Liver (tissue), 3 donors: Measurements from ENCODE around the gene GTF2F2.

Experiments used
- EGR1 ChIP-seq, 2 donors: IDR thresholded peaks; 2 replicates each; pipeline ENCODE4 v1.6.1; 2016 to 2018; ENCODE audit warnings: antibody characterized with exemption in 2 of 2, low read depth in 2 of 2
- FOXA2 ChIP-seq: IDR thresholded peaks from 2 replicates; pipeline ENCODE4 v1.6.1; 2016; ENCODE audit warnings: antibody characterized with exemption
- GABPA ChIP-seq, 2 donors: IDR thresholded peaks in 1 of 2; conservative IDR thresholded peaks in 1 of 2; 2 replicates each; pipeline ENCODE4 v1.6.1; 2016; ENCODE audit warnings: antibody characterized with exemption in 2 of 2, mild to moderate bottlenecking in 1 of 2, moderate library complexity in 1 of 2
- JUND ChIP-seq, 2 donors: IDR thresholded peaks; 2 replicates each; pipeline ENCODE4 v1.6.1; 2016; ENCODE audit warnings: antibody characterized with exemption in 2 of 2
- NR2F2 ChIP-seq: IDR thresholded peaks from 2 replicates; pipeline ENCODE4 v1.6.1; 2016; ENCODE audit warnings: antibody characterized with exemption
- RAD21 ChIP-seq, 2 donors: IDR thresholded peaks; 2 replicates each; pipeline ENCODE4 v1.6.1; 2016; ENCODE audit warnings: antibody characterized with exemption in 2 of 2, mild to moderate bottlenecking in 2 of 2
- SP1 ChIP-seq: IDR thresholded peaks from 2 replicates; pipeline ENCODE4 v1.6.1; 2018; ENCODE audit warnings: antibody characterized with exemption, mild to moderate bottlenecking
- TAF1 ChIP-seq: conservative IDR thresholded peaks from 2 replicates; pipeline ENCODE4 v1.6.1; 2016; ENCODE audit warnings: antibody characterized with exemption, mild to moderate bottlenecking
- YY1 ChIP-seq: IDR thresholded peaks from 2 replicates; pipeline ENCODE4 v1.6.1; 2016; ENCODE audit warnings: antibody characterized with exemption, mild to moderate bottlenecking
- TF ChIP-seq, protein P1 (sequence below): fragments of 150-350 bp; IDR thresholded peaks from 2 replicates; pipeline ENCODE4 v1.5.1; 2017; ENCODE audit warnings: improper control_type of control experiment, low read depth, low read length; ENCODE audit not compliant: missing input control
- TF ChIP-seq, protein P2 (sequence below): IDR thresholded peaks from 2 replicates; pipeline ENCODE4 v1.6.1; 2016; ENCODE audit warnings: antibody characterized with exemption, mild to moderate bottlenecking
- TF ChIP-seq, protein P3 (sequence below): IDR thresholded peaks from 2 replicates; pipeline ENCODE4 v1.6.1; 2016; ENCODE audit warnings: antibody characterized with exemption
- TF ChIP-seq, protein P4 (sequence below): IDR thresholded peaks from 2 replicates; pipeline ENCODE4 v1.6.1; 2016; ENCODE audit warnings: antibody characterized with exemption
- TF ChIP-seq, protein P5 (sequence below): IDR thresholded peaks from 2 replicates; pipeline ENCODE4 v1.6.1; 2016; ENCODE audit warnings: antibody characterized with exemption
- donor health status: healthy.
- donor health status: healthy.

DNA sequence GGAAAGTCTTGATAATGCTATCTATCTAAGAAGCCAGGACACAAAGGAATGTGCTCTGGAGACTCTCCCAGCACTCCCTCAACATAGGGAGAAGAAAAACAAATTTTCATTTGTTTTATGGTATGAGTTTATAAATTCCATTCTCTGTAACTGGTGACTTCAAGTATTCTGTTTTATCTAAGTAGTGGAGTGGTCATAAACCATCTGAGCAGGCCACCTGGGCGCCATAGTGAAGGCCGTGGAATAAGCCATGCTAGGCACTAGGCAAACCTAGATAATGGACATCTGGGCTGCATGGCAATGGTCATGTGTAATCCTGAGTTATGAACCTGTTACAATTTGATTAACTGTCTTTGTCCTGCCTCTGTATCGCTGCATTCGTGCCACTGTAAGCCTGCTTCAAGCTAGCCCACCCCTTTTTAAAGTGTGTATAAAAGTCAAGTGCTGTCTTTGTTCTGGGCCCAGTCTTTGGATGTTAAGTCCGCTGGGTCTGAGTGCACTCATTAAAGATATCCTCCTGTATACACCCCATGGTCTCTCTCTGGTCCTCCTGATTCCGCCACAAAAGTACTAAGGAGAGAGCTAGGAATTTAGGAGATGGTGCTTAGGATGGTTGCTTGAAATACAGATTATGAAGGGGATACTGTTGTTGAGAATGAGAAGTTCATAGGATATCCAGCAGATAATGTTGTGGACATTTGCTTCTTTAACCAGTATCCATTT, 13.2 kb downstream of the GTF2F2 start:
- TF ChIP-seq, protein P1, sequence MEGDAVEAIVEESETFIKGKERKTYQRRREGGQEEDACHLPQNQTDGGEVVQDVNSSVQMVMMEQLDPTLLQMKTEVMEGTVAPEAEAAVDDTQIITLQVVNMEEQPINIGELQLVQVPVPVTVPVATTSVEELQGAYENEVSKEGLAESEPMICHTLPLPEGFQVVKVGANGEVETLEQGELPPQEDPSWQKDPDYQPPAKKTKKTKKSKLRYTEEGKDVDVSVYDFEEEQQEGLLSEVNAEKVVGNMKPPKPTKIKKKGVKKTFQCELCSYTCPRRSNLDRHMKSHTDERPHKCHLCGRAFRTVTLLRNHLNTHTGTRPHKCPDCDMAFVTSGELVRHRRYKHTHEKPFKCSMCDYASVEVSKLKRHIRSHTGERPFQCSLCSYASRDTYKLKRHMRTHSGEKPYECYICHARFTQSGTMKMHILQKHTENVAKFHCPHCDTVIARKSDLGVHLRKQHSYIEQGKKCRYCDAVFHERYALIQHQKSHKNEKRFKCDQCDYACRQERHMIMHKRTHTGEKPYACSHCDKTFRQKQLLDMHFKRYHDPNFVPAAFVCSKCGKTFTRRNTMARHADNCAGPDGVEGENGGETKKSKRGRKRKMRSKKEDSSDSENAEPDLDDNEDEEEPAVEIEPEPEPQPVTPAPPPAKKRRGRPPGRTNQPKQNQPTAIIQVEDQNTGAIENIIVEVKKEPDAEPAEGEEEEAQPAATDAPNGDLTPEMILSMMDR = no peak
- TF ChIP-seq NR2F2 (no peak), SP1 (no peak), GABPA (IDR thresholded peaks at IDR 0.05 in 1 of 2, conservative IDR thresholded peaks at IDR 0.05 in 1 of 2) (no peak), YY1 (no peak), FOXA2 (no peak), JUND (IDR thresholded peaks at IDR 0.05) (no peak), EGR1 (IDR thresholded peaks at IDR 0.05; ENCODE audit: low read depth in 2 of 2) (no peak), RAD21 (IDR thresholded peaks at IDR 0.05) (no peak), TAF1 (no peak)
- TF ChIP-seq, protein P2, sequence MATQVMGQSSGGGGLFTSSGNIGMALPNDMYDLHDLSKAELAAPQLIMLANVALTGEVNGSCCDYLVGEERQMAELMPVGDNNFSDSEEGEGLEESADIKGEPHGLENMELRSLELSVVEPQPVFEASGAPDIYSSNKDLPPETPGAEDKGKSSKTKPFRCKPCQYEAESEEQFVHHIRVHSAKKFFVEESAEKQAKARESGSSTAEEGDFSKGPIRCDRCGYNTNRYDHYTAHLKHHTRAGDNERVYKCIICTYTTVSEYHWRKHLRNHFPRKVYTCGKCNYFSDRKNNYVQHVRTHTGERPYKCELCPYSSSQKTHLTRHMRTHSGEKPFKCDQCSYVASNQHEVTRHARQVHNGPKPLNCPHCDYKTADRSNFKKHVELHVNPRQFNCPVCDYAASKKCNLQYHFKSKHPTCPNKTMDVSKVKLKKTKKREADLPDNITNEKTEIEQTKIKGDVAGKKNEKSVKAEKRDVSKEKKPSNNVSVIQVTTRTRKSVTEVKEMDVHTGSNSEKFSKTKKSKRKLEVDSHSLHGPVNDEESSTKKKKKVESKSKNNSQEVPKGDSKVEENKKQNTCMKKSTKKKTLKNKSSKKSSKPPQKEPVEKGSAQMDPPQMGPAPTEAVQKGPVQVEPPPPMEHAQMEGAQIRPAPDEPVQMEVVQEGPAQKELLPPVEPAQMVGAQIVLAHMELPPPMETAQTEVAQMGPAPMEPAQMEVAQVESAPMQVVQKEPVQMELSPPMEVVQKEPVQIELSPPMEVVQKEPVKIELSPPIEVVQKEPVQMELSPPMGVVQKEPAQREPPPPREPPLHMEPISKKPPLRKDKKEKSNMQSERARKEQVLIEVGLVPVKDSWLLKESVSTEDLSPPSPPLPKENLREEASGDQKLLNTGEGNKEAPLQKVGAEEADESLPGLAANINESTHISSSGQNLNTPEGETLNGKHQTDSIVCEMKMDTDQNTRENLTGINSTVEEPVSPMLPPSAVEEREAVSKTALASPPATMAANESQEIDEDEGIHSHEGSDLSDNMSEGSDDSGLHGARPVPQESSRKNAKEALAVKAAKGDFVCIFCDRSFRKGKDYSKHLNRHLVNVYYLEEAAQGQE = no peak
- TF ChIP-seq, protein P3, sequence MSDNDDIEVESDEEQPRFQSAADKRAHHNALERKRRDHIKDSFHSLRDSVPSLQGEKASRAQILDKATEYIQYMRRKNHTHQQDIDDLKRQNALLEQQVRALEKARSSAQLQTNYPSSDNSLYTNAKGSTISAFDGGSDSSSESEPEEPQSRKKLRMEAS = no peak
- TF ChIP-seq, protein P4, sequence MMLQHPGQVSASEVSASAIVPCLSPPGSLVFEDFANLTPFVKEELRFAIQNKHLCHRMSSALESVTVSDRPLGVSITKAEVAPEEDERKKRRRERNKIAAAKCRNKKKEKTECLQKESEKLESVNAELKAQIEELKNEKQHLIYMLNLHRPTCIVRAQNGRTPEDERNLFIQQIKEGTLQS = no peak
- TF ChIP-seq, protein P5, sequence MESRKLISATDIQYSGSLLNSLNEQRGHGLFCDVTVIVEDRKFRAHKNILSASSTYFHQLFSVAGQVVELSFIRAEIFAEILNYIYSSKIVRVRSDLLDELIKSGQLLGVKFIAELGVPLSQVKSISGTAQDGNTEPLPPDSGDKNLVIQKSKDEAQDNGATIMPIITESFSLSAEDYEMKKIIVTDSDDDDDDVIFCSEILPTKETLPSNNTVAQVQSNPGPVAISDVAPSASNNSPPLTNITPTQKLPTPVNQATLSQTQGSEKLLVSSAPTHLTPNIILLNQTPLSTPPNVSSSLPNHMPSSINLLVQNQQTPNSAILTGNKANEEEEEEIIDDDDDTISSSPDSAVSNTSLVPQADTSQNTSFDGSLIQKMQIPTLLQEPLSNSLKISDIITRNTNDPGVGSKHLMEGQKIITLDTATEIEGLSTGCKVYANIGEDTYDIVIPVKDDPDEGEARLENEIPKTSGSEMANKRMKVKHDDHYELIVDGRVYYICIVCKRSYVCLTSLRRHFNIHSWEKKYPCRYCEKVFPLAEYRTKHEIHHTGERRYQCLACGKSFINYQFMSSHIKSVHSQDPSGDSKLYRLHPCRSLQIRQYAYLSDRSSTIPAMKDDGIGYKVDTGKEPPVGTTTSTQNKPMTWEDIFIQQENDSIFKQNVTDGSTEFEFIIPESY = no peak
